Stimulated activated CD4-positive, alpha-beta T cell treated with anti-CD3 and anti-CD28 coated beads, Interleukin-1b, Interleukin-23, amount 100 ng/mL, for 4 hours (primary cell): ENCODE data around the gene ANTXR1.

Experiments
- DNase-seq, 2 donors: peaks; one replicate each; pipeline ENCODE4 v3.0.0-alpha.2; 2020; ENCODE audit warnings: low read depth in 2 of 2

Gene ANTXR1

DNA sequence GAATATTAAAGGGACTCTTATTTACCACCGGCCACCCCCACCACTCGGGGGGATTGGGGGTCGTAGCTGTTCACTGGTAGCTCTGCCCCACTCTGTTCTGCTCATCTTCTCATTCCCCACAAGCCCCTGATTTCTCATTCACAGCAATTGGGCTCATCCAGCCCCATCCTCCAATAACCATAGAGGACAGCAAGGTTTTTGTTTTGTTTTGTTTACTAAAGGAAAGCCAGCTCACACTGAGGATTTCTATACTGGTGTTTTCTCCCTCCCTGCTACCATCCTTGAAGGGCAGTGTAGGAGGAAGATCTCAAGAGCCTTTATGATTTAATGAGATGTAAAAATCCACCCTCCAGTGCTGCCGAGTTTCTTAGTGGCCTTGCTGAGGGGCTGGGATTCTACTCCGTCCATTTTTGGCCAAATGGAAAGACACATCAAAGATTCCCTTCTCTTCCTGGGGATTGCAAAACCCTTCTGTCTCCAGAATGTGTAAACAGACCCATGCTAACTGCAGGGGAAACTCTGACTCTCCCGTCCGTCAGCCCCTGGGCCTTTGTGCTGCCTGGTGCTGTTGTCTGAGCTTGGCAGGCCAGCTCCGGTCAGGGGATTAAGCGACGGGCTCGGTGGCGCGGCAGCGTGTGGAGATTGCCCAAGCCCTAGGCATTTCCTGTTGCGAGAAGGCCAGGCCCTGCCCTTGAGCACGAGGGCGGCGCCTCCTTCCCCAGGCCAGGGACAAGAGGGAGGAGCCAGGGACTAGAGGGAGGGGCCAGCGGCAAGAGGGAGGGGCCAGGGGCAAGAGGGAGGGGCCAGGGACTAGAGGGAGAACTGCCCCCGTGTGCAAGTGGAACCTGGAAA is 165.0 kb downstream of the ANTXR1 start:
- DNase-seq = no peak

DNA sequence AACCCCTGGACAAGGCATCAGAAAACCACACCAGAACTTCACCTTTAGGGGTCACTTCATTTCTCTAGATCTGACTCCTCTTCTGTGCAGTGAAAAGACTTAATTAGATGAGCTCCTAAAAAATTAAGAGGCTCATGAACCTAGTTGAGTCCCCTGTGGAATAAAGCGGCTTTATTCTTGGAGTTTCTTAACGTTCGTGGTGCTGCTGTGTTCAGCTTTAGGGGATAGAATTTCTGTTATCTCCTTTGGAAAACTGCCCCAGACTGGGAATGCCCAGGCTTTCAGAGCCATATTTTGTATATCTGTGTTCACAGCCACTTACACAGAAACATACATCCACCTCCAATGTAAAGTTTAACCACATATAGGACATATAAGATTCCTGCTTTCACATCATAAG is 165.8 kb downstream of the ANTXR1 start:
- no peak for DNase-seq

DNA sequence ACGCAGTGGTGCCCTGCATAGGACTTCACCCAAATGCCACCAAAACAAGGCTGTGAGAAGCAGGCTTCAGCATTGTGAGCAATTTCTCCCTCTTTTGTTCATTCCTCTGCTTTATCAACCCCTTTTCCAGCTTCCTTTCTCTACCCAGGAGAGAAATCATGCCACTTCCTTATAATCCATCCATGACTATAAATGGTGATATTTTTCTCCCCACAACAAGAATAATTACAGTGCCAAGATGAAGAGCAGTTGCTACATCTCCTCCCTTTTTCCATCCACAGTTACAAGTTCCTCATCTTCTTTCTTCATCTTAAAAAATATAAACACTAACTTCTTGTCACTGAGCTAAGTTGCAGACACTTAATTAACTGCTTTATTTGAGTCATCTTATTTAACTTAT is 167.2 kb downstream of the ANTXR1 start:
- DNase-seq = no peak

DNA sequence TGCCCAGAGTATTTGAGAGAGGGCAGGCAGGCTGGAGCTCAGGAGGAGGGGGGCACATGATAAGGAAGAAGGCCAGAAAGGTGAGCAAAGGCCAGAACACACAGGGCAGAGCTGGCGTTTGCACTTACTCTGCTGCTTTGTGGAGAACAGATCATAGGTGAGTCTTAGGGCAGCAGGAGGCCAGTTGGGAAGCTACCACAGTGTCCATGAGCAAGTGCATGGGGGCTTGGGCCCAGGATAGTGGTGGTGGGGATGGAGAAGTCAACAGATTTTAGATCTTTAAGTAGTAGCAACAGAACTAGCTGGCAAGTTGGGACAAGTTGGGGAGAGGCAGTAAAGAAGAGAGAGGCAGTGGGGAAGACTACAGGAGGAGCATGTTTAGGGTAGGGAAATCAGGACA is 168.0 kb downstream of the ANTXR1 start:
- no peak for DNase-seq

DNA sequence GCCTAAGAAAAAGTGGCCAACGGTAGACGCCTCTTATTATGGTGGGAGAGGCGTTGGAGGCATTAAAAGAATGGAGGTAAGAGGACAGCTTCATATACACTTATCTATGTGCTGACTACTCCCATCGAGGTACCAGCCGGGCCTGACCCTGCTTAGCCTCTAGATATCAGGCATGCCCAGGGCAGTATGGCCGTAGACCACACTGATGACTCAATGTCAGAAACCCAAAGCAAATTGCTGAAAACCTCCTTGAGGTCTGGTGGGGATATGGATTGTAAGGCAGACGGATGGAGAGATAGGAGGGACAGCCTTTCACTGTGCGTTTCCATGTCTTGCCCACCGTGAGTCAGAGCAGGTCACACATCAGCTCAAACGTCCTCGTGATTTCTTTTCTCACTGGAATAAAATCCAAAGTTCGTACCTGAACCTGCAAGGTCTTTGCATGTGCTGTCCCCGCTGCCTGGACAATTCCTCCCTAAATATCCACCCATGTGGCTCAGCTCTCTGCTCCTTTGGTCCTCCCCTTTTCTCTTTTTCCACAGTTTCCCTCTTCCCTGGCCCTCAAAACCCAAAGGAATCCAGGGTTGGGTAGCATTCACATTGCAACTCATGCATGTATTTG is 168.9 kb downstream of the ANTXR1 start:
- DNase-seq = no peak

DNA sequence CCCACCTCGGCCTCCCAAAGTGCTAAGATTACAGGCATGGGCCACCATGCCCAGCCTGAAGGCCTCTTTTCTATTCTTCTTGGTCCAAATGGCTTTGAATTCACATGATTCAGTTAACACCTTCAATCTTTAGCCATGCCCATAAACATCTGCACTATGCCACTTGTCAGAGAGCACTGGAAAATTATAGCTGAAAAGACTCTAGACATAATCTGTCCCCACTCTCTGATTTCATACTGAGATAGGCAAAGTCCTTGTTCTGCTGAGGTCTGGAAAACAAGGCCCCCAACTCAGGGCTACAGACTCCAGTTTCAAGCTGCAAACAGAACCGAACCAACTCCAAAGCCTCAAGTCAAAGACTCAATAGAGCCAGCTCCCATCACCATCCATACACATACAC is 170.7 kb downstream of the ANTXR1 start:
- no peak for DNase-seq

DNA sequence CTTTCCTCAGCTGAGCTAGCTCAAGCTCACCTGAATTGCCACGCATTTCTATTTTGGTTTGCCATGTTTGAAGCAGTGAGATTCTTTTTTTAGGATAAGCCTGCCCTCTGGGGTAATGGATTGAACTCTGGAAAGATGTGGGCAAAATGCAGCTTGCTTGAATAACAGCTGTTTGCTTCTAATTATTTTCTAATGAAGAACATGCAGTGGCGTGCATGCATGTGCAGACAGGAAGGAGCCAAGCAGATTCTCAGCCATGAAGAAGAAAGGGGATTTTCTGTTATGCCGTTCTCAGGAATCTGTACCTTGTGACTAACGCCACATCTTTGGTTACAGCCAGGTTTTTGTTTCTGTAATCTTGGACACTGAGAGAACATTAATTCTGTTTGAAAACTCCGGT is 171.2 kb downstream of the ANTXR1 start:
- no peak for DNase-seq

DNA sequence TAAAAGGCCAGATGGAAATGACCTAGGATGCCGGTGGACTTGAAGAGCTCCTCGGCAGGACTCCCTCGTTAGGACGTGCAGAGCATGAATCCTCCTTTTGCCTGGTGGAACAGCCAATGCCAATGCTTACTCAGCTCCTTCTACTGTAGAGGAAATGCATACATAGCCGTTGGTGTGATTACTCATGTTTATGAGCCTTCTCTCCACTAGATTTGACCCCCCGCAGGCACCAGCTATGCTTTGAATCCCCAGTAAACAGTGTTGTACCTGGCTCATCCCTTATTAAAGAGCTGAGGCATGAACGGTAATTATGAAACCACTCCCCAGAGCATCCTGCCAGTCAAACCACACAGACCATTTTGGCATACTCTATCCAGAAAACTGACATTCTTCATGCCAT is 172.8 kb downstream of the ANTXR1 start:
- no peak for DNase-seq

DNA sequence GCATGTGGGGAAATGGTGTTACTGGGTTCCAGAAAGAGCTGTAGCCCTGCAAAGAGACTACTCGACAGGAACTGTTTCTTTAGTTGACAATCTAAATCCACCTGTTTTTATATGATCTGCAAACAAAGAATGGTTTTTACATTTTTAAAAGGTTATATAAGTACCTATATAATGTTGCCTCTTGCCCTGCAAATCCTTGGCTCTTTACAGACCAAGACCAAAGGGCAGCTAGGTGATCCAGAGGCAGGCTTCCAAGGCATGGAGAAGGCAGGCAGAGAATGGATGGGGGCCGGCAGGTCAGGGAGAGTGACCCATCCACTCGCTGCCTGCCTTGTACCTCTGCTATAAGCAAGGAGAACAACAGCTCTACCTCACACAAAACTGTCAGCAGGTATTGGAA is 173.6 kb downstream of the ANTXR1 start:
- DNase-seq = no peak

DNA sequence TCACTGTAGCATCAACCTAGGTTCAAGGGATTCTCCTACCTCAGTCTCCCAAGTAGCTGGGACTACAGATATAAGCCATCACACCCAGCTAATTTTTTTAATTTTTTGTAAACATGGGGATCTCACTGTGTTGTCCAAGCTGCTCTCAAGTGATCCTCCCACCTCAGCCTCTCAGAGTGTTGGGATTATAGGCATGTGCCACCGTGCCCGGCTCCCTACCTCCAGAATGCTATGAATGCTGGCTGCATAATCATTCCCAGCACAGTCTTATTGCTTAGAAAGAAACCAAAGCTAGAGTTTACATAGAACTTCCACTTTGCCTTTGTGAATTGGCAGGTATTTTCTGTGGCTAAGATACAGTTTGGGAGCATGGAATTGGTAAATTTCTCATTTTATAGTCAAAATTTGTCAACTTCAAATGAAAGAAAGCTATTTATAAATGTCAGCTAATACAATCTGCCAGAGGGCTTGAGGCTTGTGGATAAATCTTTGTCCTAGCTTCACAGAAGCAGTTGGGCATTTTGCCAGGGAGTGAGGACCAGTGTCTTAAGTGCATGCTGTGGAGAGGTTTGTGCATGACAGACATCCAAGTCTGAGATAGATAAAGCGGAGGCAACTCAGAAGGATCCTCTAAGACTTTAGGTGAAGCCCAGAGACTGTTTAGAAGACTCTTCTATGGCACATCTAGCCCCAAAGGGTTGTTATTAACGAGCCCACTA is 175.4 kb downstream of the ANTXR1 start:
- no peak for DNase-seq

DNA sequence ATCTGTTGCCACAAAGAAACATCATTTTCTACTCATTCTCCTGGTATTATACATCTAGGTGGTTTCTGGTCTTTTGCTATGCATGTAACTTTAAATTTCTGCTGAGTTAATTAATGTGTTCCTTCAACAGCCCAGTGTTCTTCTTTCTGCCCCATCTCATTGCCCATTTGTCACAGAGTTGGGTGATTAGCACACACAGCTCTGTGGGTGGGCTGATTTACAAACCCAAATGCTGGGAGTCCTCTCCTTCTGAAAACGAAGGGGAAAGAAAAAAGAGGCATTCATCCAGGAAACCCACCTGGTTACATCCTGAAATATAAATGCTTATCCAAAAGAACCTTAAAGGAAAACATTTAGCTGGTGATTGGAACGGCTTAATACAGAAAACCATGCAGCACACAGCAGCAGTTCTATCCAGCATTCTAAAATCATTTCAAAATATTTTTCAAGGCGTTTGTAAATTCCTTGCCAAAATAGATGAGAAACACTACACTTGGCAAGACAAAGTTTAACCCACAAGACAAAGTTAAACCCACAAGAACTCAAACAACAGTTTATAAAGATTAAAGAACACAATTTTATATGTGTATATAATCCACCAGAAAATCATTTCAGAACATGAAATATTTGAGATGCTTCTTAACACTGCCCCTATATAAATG is 177.9 kb downstream of the ANTXR1 start:
- DNase-seq = no peak

DNA sequence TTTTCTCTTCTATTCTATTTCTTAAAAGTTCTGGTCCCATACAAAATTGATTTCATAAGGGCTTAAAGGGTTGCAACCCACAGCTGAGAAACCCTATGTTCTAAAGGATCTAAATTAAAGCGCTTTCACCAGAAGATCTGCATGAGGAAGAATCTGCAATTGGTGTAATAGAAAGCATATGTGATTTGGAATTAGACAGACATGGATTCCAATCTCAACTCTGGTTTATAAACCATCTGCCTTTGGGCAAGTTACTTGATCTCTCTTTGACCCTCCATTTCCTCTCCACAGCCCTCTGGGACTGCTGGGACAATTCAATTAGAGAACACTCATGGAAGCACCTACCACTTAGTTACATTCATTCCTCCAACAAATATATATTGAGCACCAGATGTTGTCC is 178.7 kb downstream of the ANTXR1 start:
- DNase-seq = no peak

DNA sequence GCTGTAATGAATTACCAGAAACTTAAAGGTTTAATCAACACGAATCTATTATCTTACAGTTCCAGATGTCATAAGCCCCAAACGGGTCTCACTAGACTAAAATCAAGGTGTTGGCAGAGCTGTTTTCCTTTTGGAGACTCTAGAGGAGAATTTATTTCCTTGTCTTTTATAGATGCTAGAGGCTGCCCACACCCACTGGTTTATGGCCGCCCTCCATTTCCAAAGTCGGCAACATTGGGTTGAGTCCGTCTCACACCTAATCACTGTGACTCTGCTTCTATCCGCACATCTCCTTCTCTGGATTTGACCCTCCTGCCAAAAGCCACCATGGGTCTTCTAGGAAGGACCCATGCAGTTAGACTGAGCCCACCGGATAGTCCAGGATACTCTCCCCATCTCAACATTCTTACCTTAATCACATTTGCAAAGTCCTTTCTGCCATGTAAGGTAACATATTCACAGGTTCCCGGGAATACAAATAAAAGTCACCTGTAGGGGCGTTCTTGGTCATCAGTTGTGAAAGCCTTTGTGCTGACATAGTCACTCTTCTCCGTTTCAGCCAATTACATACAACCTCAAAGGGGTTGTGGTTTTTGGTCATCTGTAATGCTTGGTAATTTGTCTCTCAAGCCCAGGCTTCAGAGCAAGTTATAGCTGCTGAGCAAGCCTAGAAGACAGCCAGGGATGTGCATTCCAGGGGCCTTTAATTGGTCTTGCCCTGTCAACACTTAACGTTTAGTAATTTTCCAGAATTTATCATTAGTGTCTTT is 179.4 kb downstream of the ANTXR1 start:
- no peak for DNase-seq

DNA sequence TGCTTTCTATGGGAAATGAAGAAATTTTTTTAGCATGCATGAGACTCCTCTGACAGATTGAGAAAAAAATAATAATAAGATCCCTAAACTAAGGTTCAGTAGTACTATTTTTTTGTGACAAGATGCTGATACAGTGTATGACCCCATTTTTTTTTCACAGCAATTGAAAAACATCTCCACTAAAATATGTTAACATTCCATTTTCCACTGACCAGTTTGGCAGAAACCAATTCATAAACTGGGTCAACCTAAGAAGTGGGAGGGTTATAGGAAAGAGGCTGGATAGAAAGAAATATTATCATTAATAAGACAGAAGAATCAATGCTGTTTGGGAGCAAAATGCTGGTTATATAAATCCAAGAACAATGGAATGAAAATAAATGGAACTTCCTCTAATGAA is 182.7 kb downstream of the ANTXR1 start:
- no peak for DNase-seq

DNA sequence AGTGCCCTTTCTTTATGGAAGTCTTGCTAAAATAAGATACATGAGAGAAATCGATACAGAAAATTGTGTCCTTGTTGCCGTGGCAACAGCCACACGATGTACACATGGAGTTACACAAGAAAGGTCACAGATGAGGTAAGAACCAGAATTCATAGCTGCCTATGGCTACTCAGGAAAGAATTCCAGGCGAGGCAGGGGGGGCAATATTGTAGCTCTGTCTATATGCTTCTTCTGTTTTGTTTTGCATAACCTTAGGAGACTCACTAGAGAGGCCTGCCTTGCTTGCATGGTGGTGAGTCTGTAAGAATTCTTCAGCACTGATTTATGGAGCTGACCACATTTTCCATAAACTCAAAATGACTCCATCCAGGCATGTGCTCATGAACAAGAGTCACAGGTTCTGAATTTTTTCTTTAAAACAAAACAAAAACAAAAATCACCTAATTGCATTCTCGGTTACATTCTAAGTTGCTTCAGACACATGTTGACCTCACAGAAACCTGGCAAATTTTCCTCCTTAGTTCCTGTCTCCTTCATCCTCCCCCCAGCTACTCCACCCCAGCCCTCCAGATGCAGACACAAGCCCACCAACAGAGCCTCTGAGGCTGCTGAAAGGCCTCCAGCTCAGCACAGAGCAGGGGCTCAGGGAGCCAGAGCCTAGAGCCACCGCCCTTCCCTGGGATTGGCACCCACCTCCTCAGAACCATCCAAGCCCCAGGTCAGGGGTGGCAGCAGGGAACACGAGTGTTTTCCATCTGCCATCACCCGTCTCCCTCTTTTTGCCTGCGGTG is 183.5 kb downstream of the ANTXR1 start:
- no peak for DNase-seq

DNA sequence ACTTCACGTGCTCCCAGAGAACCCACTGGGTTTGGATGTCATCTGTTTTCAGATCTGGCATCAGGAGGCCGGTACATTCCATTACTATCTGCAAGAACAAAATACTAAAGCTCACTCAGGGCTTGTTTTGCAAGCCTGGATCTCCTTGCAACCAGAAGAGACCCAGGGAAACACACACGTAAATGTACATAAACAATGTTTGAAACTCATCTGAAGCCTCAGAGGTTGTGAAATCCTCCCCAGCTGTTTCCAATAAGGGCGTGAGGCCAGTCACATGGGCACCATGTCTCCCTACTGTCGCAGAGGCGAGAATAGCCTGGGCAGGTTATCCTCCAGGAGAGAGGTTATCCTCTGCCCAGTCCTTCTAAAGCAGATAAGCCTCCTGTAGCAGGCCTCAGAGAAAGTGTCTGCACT is 187.1 kb downstream of the ANTXR1 start:
- no peak for DNase-seq

DNA sequence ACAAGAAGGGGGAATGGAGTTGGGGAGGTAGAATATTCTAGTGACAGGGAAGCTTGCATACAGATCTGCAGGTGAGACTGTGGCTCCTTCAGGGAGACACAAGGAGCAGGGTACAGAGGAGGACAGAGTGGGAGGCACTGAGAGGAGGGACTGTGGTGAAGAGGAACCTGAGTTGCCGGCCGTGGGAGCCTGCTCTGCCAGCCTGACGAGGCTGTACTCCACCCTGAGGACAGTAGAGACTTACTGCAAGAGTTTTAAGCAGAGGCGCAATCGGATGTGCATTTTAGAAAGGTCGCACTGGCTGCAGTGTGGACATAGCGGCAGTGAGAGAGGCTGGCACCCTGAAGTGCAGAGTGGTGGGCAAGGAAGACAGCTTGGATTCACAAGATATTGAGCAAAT is 188.3 kb downstream of the ANTXR1 start:
- DNase-seq = no peak

DNA sequence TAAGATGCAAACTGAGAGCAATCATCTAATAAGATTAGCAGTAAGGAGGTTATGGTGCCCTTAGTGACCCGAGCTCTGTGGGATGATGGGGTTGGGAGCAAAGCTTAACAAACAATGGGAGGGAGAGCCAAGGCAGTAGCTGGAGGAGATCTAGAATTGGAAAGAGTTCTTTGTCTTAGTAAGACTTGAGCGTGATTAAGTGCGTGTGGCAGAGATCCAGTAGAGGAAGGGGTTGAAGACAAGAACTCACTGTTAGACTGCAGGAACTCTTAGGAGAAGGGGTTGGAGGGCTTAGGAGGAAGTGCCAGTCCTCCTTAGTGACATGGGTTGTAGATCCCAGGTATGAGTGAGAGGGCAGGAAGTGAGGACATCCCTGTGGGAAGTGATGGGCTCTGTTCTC is 189.3 kb downstream of the ANTXR1 start:
- no peak for DNase-seq

DNA sequence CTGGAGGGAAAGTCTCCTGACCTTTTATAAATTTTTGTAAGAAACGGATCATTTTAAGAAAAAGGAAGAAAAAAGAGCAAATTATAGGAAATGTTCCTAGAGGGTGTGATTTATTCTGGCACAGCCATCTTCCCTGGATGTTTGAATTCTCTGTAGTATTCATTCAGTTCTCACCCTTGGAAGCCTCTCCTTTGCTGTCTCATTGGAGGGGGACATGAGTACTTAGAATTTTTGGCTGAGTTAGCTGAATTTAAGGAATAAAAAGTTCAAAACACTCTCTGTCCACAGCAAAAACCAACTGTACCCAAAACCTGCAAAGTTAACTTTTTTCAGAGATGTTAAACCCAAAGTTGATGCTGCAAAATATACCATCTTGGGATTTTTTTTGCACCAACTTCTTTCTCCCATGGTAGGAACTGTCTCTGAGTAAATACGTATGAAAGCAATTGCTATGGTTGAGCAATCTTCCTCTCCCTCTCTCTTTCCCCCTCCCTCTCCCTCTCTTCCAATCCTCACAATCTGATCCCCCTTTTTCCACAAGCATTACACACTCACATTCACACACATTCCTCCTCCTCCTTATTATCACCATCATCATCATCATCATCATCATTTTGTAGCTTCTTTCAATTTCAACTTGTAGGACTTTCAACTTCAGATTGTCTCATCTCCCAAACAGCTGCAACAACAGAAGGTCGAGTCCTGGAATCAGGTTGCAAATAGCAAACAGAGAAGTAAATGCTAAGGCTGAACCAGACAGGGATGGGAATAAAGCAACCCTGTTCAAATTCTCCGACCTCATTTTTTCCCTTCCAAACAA is 190.4 kb downstream of the ANTXR1 start:
- no peak for DNase-seq

DNA sequence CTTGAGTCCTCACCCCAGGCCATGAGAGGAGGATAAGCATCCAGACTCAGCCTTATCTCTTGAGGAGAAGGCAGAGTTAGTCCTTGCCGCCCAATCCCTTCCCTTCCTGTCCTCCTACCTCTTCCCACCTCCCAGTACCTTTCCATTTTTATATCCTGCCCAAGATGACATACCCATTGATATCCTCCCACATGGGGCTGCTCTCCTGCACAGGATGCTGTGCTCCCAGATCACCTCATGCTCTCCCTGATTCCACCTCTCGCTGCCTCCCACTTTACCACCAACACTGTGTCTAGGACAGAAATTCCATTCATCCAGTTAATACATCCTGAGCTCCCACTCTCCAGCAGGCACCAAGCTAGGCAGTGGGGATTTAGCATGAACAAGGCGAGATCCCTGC is 191.7 kb downstream of the ANTXR1 start:
- no peak for DNase-seq
